Keratinocyte (primary cell): ENCODE data around the gene CTNNA2.

Source experiments
- CTCF ChIP-seq, 3 experiments: IDR thresholded peaks in 1 of 3; conservative IDR thresholded peaks in 1 of 3; optimal IDR thresholded peaks in 1 of 3; 2 replicates in 2 of 3; 3 replicates in 1 of 3; pipeline versions ENCODE3 to v1.5.1; 2011; ENCODE audit warnings: low read length in 3 of 3, mild to moderate bottlenecking in 3 of 3, moderate library complexity in 2 of 3, control low read depth in 1 of 3, inconsistent platforms in 1 of 3; ENCODE audit not compliant: insufficient read depth in 2 of 3; ENCODE audit errors: extremely low read depth in 1 of 3
- EZH2 ChIP-seq: IDR thresholded peaks from one replicate; pipeline ENCODE4 v1.6.1; 2012; ENCODE audit warnings: inconsistent platforms, mild to moderate bottlenecking, low read length, moderate library complexity

DNA sequence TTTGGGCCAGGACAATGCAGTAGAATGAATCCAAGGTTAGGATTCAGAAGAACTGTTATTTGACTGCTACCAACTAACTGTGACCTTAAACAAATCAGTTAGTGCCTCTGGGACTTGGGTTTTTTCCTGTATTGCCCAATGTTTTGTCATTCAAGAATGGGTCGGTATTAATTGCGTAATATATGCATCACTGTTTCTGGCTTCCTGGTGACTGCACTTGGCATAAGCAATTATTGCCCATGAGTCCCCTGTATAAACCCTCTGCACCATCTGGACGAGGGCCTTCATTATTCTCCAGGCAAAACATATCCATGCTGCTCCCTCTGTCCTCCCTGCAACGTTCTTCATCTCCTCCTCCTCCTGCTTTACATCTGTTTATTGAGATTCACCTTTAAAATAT is 1047.5 kb downstream of the CTNNA2 start:
- no peak for TF ChIP-seq CTCF (optimal IDR thresholded peaks at IDR 0.05 in 1 of 3, IDR thresholded peaks at IDR 0.05 in 1 of 3, conservative IDR thresholded peaks at IDR 0.05 in 1 of 3; ENCODE audit: extremely low read depth in 1 of 3, insufficient read depth in 2 of 3, low read length in 3 of 3)
- TF ChIP-seq EZH2, result no peak
